Measurements from ENCODE around the gene MRTFA.

MRTFA gene

GRCh38 chr22:40613067-40613466, 23.5 kb downstream of the MRTFA start:
- Histone ChIP-seq H3K36me3 (ENCODE audit: control insufficient read depth, insufficient read depth, low read length) (no peaks in the 10 kb centered on the region), H3K27me3 (ENCODE audit: control insufficient read depth, insufficient read depth, low read length, poor library complexity, severe bottlenecking) (no peaks in the 10 kb centered on the region), H3K4me1 (ENCODE audit: control insufficient read depth, insufficient read depth, low read length) (no peaks in the 10 kb centered on the region), H3K4me3 (ENCODE audit: insufficient read depth, low read depth, low read length) (no peak overlapping the region), H3K9me3 (ENCODE audit: control insufficient read depth, low read length) (no peaks in the 10 kb centered on the region), H3K27ac (ENCODE audit: insufficient read depth, low read depth, low read length, poor library complexity, severe bottlenecking) (no peak overlapping the region)

GRCh38 chr22:40612291-40612751, 24.2 kb downstream of the MRTFA start:
- no peak overlapping the region for H3K27ac ChIP-seq (ENCODE audit: insufficient read depth, low read depth, low read length, poor library complexity, severe bottlenecking)
- WGBS, 2 experiments = 86 to 91% methylated on average over 4 of the region's 4 CpGs
- H3K36me3 ChIP-seq (ENCODE audit: control insufficient read depth, insufficient read depth, low read length) = no peaks in the 10 kb centered on the region
- no peak overlapping the region for H3K4me3 ChIP-seq (ENCODE audit: insufficient read depth, low read depth, low read length)
- H3K27me3 ChIP-seq (ENCODE audit: control insufficient read depth, insufficient read depth, low read length, poor library complexity, severe bottlenecking) = no peaks in the 10 kb centered on the region
- H3K9me3 ChIP-seq (ENCODE audit: control insufficient read depth, low read length) = no peaks in the 10 kb centered on the region
- H3K4me1 ChIP-seq (ENCODE audit: control insufficient read depth, insufficient read depth, low read length) = no peaks in the 10 kb centered on the region

GRCh38 chr22:40611606-40612005, 24.9 kb downstream of the MRTFA start:
- H3K4me1 ChIP-seq (ENCODE audit: control insufficient read depth, insufficient read depth, low read length) = no peaks in the 10 kb centered on the region
- H3K27ac ChIP-seq (ENCODE audit: insufficient read depth, low read depth, low read length, poor library complexity, severe bottlenecking) = no peak overlapping the region
- no peaks in the 10 kb centered on the region for H3K36me3 ChIP-seq (ENCODE audit: control insufficient read depth, insufficient read depth, low read length)
- no peaks in the 10 kb centered on the region for H3K9me3 ChIP-seq (ENCODE audit: control insufficient read depth, low read length)
- H3K27me3 ChIP-seq (ENCODE audit: control insufficient read depth, insufficient read depth, low read length, poor library complexity, severe bottlenecking) = no peaks in the 10 kb centered on the region
- no peak overlapping the region for H3K4me3 ChIP-seq (ENCODE audit: insufficient read depth, low read depth, low read length)

GRCh38 chr22:40610329-40610850, 26.1 kb downstream of the MRTFA start:
- no peaks in the 10 kb centered on the region for H3K4me1 ChIP-seq (ENCODE audit: control insufficient read depth, insufficient read depth, low read length)
- H3K36me3 ChIP-seq (ENCODE audit: control insufficient read depth, insufficient read depth, low read length) = no peaks in the 10 kb centered on the region
- 100% methylated on average over 1 of the region's 1 CpG; no CpG with 5 or more reads in 1 of the 2 experiments for WGBS, 2 experiments
- no peaks in the 10 kb centered on the region for H3K27me3 ChIP-seq (ENCODE audit: control insufficient read depth, insufficient read depth, low read length, poor library complexity, severe bottlenecking)
- no peak overlapping the region for H3K27ac ChIP-seq (ENCODE audit: insufficient read depth, low read depth, low read length, poor library complexity, severe bottlenecking)
- no peaks in the 10 kb centered on the region for H3K9me3 ChIP-seq (ENCODE audit: control insufficient read depth, low read length)
- H3K4me3 ChIP-seq (ENCODE audit: insufficient read depth, low read depth, low read length) = no peak overlapping the region

- H3K4me3 ChIP-seq (ENCODE audit: insufficient read depth, low read depth, low read length) = no peak overlapping the region
- no peaks in the 10 kb centered on the region for H3K36me3 ChIP-seq (ENCODE audit: control insufficient read depth, insufficient read depth, low read length)
- 93 to 94% methylated on average over 3 of the region's 3 CpGs for whole genome bisulfite sequencing, 2 experiments
- H3K4me1 ChIP-seq (ENCODE audit: control insufficient read depth, insufficient read depth, low read length) = no peaks in the 10 kb centered on the region
- H3K27me3 ChIP-seq (ENCODE audit: control insufficient read depth, insufficient read depth, low read length, poor library complexity, severe bottlenecking) = no peaks in the 10 kb centered on the region
- no peaks in the 10 kb centered on the region for H3K9me3 ChIP-seq (ENCODE audit: control insufficient read depth, low read length)
- H3K27ac ChIP-seq (ENCODE audit: insufficient read depth, low read depth, low read length, poor library complexity, severe bottlenecking) = no peak overlapping the region
Observed at GRCh38 chr22:40609216-40609615, 27.3 kb downstream of the MRTFA start.

- WGBS, 2 experiments = 77 to 82% methylated on average over 1 of the region's 1 CpG
- Histone ChIP-seq H3K36me3 (ENCODE audit: control insufficient read depth, insufficient read depth, low read length) (no peaks in the 10 kb centered on the region), H3K27me3 (ENCODE audit: control insufficient read depth, insufficient read depth, low read length, poor library complexity, severe bottlenecking) (no peaks in the 10 kb centered on the region), H3K9me3 (ENCODE audit: control insufficient read depth, low read length) (no peaks in the 10 kb centered on the region), H3K27ac (ENCODE audit: insufficient read depth, low read depth, low read length, poor library complexity, severe bottlenecking) (no peak overlapping the region), H3K4me1 (ENCODE audit: control insufficient read depth, insufficient read depth, low read length) (no peaks in the 10 kb centered on the region), H3K4me3 (ENCODE audit: insufficient read depth, low read depth, low read length) (no peak overlapping the region)
Observed at GRCh38 chr22:40607506-40607905, 29.0 kb downstream of the MRTFA start.

- H3K36me3 ChIP-seq (ENCODE audit: control insufficient read depth, insufficient read depth, low read length) = no peaks in the 10 kb centered on the region
- no peak overlapping the region for H3K4me3 ChIP-seq (ENCODE audit: insufficient read depth, low read depth, low read length)
- no peaks in the 10 kb centered on the region for H3K9me3 ChIP-seq (ENCODE audit: control insufficient read depth, low read length)
- H3K4me1 ChIP-seq (ENCODE audit: control insufficient read depth, insufficient read depth, low read length) = no peaks in the 10 kb centered on the region
- no peaks in the 10 kb centered on the region for H3K27me3 ChIP-seq (ENCODE audit: control insufficient read depth, insufficient read depth, low read length, poor library complexity, severe bottlenecking)
- no peak overlapping the region for H3K27ac ChIP-seq (ENCODE audit: insufficient read depth, low read depth, low read length, poor library complexity, severe bottlenecking)
Observed at GRCh38 chr22:40606306-40606705, 30.2 kb downstream of the MRTFA start.

- Histone ChIP-seq H3K4me3 (ENCODE audit: insufficient read depth, low read depth, low read length) (no peak overlapping the region), H3K36me3 (ENCODE audit: control insufficient read depth, insufficient read depth, low read length) (no peaks in the 10 kb centered on the region), H3K9me3 (ENCODE audit: control insufficient read depth, low read length) (no peaks in the 10 kb centered on the region), H3K27me3 (ENCODE audit: control insufficient read depth, insufficient read depth, low read length, poor library complexity, severe bottlenecking) (no peaks in the 10 kb centered on the region), H3K4me1 (ENCODE audit: control insufficient read depth, insufficient read depth, low read length) (no peaks in the 10 kb centered on the region), H3K27ac (ENCODE audit: insufficient read depth, low read depth, low read length, poor library complexity, severe bottlenecking) (no peak overlapping the region)
- no CpG with 5 or more reads among the region's 1 CpG for WGBS, 2 experiments
Observed at GRCh38 chr22:40605761-40606160, 30.8 kb downstream of the MRTFA start.

GRCh38 chr22:40603088-40603605, 33.4 kb downstream of the MRTFA start:
- H3K4me1 ChIP-seq (ENCODE audit: control insufficient read depth, insufficient read depth, low read length) = peaks cover 5% of the 10 kb centered on the region
- H3K9me3 ChIP-seq (ENCODE audit: control insufficient read depth, low read length) = no peaks in the 10 kb centered on the region
- no peaks in the 10 kb centered on the region for H3K36me3 ChIP-seq (ENCODE audit: control insufficient read depth, insufficient read depth, low read length)
- H3K27me3 ChIP-seq (ENCODE audit: control insufficient read depth, insufficient read depth, low read length, poor library complexity, severe bottlenecking) = no peaks in the 10 kb centered on the region
- H3K27ac ChIP-seq (ENCODE audit: insufficient read depth, low read depth, low read length, poor library complexity, severe bottlenecking) = no peak overlapping the region
- no peak overlapping the region for H3K4me3 ChIP-seq (ENCODE audit: insufficient read depth, low read depth, low read length)
- whole genome bisulfite sequencing, 2 experiments = 89 to 92% methylated on average over 4 of the region's 4 CpGs

GRCh38 chr22:40602231-40602630, 34.3 kb downstream of the MRTFA start:
- H3K9me3 ChIP-seq (ENCODE audit: control insufficient read depth, low read length) = no peaks in the 10 kb centered on the region
- 96 to 100% methylated on average over 1 of the region's 1 CpG for WGBS, 2 experiments
- no peak overlapping the region for H3K4me3 ChIP-seq (ENCODE audit: insufficient read depth, low read depth, low read length)
- H3K36me3 ChIP-seq (ENCODE audit: control insufficient read depth, insufficient read depth, low read length) = no peaks in the 10 kb centered on the region
- H3K4me1 ChIP-seq (ENCODE audit: control insufficient read depth, insufficient read depth, low read length) = peaks cover 5% of the 10 kb centered on the region
- no peak overlapping the region for H3K27ac ChIP-seq (ENCODE audit: insufficient read depth, low read depth, low read length, poor library complexity, severe bottlenecking)
- H3K27me3 ChIP-seq (ENCODE audit: control insufficient read depth, insufficient read depth, low read length, poor library complexity, severe bottlenecking) = no peaks in the 10 kb centered on the region

GRCh38 chr22:40599731-40600130, 36.8 kb downstream of the MRTFA start:
- peaks cover 5% of the 10 kb centered on the region for H3K4me1 ChIP-seq (ENCODE audit: control insufficient read depth, insufficient read depth, low read length)

More at GRCh38 chr22:40599731-40600130, 36.8 kb downstream of the MRTFA start:
- no peaks in the 10 kb centered on the region for H3K9me3 ChIP-seq (ENCODE audit: control insufficient read depth, low read length)
- H3K27me3 ChIP-seq (ENCODE audit: control insufficient read depth, insufficient read depth, low read length, poor library complexity, severe bottlenecking) = no peaks in the 10 kb centered on the region
- WGBS, 2 experiments = 95 to 98% methylated on average over 6 of the region's 6 CpGs
- H3K27ac ChIP-seq (ENCODE audit: insufficient read depth, low read depth, low read length, poor library complexity, severe bottlenecking) = no peak overlapping the region
- H3K4me3 ChIP-seq (ENCODE audit: insufficient read depth, low read depth, low read length) = no peak overlapping the region
- H3K36me3 ChIP-seq (ENCODE audit: control insufficient read depth, insufficient read depth, low read length) = no peaks in the 10 kb centered on the region

All from ectodermal cell (in vitro differentiated cells).